T-helper 1 cell (primary cell): ENCODE data around the gene STARD3.
A peak's percentile ranks its signal among the peaks of the same experiment; 100 is the strongest.

Experiments
- DNase-seq, 5 donors: peaks; one replicate each; pipeline ENCODE4 v3.0.0-alpha.2; 2012 to 2020

Gene STARD3

GRCh38 chr17:39621523-39622379 lies 15.2 kb upstream of the STARD3 start:
- DNase-seq, result peak; percentile 61 to 87 (median 77)

- DNase-seq, result peak in 1 of 5 donors; percentile 78
These were observed 14.5 kb upstream of the STARD3 start for GRCh38 chr17:39622380-39623006.

GRCh38 chr17:39623356-39623950 lies 13.5 kb upstream of the STARD3 start:
- peak; percentile 64 to 82 (median 80) for DNase-seq

GRCh38 chr17:39624313-39624712 lies 12.6 kb upstream of the STARD3 start:
- no peak for DNase-seq

- no peak for DNase-seq
These were observed 11.7 kb upstream of the STARD3 start for GRCh38 chr17:39625198-39625785.

- no peak for DNase-seq
These were observed 10.5 kb upstream of the STARD3 start, which contains the start of gene PPP1R1B for GRCh38 chr17:39626171-39627046. TSS of gene PPP1R1B (plus strand) at chr17:39626952. CDS start at chr17:39627393, 441 bp downstream.

- no peak for DNase-seq
These were observed 9.8 kb upstream of the STARD3 start for GRCh38 chr17:39627047-39627711.

GRCh38 chr17:39627712-39628516 lies 9.0 kb upstream of the STARD3 start:
- no peak for DNase-seq

- DNase-seq, result no peak
These were observed 8.1 kb upstream of the STARD3 start for GRCh38 chr17:39628655-39629493.

GRCh38 chr17:39629494-39629880 lies 7.5 kb upstream of the STARD3 start:
- no peak for DNase-seq

GRCh38 chr17:39629898-39630297 lies 7.0 kb upstream of the STARD3 start:
- no peak for DNase-seq

- no peak for DNase-seq
These were observed 5.5 kb upstream of the STARD3 start for GRCh38 chr17:39631403-39631802.

- no peak for DNase-seq
These were observed 4.6 kb upstream of the STARD3 start for GRCh38 chr17:39632153-39632941.

- no peak for DNase-seq
These were observed 3.3 kb upstream of the STARD3 start for GRCh38 chr17:39633570-39634183.

- DNase-seq, result peak in 1 of 5 donors; percentile 37
These were observed 2.5 kb upstream of the STARD3 start for GRCh38 chr17:39634384-39634871.

- no peak for DNase-seq
These were observed 1.2 kb upstream of the STARD3 start for GRCh38 chr17:39635614-39636176.

GRCh38 chr17:39636587-39636926 lies 387 bp upstream of the STARD3 start:
- DNase-seq, result no peak

GRCh38 chr17:39638317-39638716 lies 1.4 kb downstream of the STARD3 start:
- DNase-seq, result no peak
